HG02678 (cell line): ENCODE results near the gene TEX52.
"Not testable (repeated sequence)": the region's sequence is repeated elsewhere in the genome, so short reads cannot be mapped to it uniquely, and the experiment has no call there.

Experiments
- ATAC-seq: cut with Tn5 transposase; IDR thresholded peaks from one replicate; pipeline ENCODE4 v1.9.1; 2021; ENCODE audit warnings: mild to moderate bottlenecking, moderate library complexity; ENCODE audit not compliant: unreplicated experiment

TEX52 gene

DNA sequence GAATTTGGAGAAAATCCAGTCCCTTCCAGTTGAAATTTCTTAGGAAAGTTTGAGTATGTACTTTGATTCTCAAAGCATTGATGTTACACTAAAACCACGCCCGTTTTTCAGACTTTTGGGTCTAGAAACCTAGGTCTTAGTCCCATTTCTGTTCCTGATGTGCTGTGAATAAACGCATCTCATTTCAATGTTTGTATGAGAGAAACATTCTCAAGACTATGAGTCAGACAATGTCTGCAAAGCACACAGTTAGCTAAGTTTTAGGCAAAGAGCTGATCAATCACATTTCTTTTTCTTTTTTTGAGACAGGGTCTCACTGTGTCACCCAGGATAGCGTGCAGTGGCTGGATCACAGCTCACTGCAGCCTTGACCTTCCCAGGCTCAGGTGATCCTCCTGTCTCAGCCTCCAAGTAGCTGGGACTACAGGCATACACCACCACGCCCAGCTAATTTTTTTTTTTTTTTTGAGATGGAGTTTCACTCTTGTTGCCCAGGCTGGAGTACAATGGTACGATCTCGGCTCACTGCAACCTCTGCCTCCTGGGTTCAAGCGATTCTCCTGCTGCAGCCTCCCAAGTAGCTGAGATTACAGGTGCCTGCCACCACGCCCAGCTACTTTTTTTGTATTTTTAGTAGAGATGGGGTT is 12.3 kb upstream of the TEX52 start:
- not testable (repeated sequence) for ATAC-seq

DNA sequence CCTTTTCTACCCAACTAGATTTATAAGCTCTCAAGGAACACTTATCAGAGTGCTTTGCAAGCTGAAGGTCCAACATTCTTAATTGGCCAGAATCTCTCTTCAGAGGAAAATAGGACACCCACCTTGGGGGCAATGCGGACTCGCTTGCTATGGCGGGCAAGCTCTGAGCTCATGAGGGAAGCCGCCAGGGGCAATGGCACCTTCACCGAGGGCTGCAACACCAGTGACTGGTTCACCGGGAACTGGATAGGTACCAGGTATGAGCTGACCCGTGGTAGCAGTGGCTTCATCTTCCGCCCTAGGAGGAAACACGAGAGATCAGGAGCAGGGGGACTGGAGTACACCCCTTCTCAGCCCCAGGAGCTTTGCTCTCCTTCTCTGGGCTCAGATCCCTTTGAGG is 7.4 kb upstream of the TEX52 start:
- ATAC-seq = no peak

DNA sequence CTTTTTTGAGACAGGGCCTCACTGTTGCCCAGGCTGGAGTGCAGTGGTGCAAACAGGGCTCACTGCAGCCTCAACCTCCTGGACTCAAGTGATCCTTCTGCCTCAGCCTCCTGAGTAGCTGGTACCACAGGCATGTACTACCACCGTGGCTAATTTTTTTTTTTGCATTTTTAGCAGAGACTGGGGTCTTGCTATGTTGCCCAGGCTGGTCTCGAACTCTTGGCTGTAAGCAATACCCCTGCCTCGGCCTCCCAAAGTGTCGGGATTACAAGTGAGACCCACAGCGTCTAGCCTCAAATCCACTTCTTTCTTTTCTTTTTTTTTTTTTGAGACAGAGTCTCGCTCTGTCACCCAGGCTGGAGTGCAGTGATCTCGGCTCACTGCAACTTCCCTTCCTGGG is 6.6 kb upstream of the TEX52 start:
- not testable (repeated sequence) for ATAC-seq

GRCh38 chr12:2862876-2863275 is 6.0 kb upstream of the TEX52 start:
- ATAC-seq = no peak

- ATAC-seq = no peak
These were observed 3.3 kb upstream of the TEX52 start for GRCh38 chr12:2860170-2860569.

GRCh38 chr12:2858944-2859421 is 2.1 kb upstream of the TEX52 start:
- ATAC-seq = no peak

GRCh38 chr12:2858334-2858733 is 1.5 kb upstream of the TEX52 start:
- no peak for ATAC-seq

GRCh38 chr12:2857576-2857975 is 737 bp upstream of the TEX52 start:
- ATAC-seq = no peak

DNA sequence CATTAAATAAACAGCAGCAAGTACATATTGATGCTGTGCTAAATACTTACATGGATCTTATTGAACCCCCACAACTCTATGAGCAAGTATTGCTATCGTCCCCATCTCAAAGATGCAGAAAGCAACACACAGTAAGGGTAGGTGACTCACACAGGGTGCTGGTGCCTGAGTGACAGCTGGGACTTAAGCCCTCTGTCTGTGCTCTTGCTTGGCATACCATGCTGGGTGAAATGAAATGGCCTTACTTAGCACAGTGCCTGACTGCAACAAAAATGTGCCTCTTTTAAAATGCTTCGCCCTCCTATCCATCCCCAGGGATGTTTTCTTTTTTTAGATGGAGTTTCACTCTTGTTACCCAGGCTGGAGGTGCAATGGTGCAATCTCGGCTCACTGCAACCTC is 788 bp downstream of the TEX52 start:
- ATAC-seq = no peak

- no peak for ATAC-seq
These were observed 1.3 kb downstream of the TEX52 start for GRCh38 chr12:2855546-2855945.

- no peak for ATAC-seq
These were observed 2.0 kb downstream of the TEX52 start for GRCh38 chr12:2854669-2855453.

- no peak for ATAC-seq
These were observed 3.2 kb downstream of the TEX52 start for GRCh38 chr12:2853626-2854025.

DNA sequence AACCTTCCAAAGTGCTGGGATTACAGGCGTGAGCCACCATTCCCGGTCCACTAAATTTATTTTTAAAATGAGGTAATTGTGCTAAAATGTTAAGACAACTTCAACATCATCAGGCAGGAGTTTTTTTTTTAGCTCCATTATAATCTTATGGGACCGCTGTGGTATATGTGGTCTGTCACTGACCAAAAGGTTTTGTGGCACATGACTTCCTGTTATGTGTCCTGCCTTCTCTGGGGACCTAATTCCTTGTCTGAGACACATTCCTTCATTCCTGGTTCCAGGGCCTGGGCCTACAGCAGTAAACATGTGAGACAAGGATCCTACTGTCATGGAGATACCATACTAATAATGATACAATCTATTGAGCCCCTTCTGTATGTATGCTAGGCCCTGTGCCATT is 4.9 kb downstream of the TEX52 start:
- no peak for ATAC-seq

- ATAC-seq = no peak
These were observed 11.6 kb downstream of the TEX52 start for GRCh38 chr12:2845280-2845679.

DNA sequence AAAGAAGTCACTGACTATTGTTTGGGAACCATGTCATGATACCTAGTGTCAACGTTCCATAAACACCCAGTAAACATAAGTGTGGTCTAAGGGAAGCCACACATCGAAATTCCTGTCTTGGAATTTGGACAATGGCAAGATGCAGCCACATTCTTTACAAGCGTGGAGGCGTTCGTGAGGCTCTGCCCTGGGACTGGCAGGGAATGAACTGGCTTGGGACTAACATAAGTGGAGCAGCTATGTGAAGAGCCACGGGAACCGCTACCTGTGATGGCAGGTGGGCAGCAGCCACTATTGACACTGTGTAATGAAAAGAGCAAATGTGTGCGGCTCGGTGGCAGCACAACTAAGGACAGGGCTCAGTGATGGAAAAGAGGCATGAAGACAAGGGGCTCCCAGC is 12.1 kb downstream of the TEX52 start:
- no peak for ATAC-seq

- ATAC-seq = no peak
These were observed 13.9 kb downstream of the TEX52 start for GRCh38 chr12:2842948-2843347.

GRCh38 chr12:2841056-2841650 is 15.7 kb downstream of the TEX52 start:
- no peak for ATAC-seq

- ATAC-seq = no peak
These were observed 20.3 kb downstream of the TEX52 start for GRCh38 chr12:2836574-2836973.

DNA sequence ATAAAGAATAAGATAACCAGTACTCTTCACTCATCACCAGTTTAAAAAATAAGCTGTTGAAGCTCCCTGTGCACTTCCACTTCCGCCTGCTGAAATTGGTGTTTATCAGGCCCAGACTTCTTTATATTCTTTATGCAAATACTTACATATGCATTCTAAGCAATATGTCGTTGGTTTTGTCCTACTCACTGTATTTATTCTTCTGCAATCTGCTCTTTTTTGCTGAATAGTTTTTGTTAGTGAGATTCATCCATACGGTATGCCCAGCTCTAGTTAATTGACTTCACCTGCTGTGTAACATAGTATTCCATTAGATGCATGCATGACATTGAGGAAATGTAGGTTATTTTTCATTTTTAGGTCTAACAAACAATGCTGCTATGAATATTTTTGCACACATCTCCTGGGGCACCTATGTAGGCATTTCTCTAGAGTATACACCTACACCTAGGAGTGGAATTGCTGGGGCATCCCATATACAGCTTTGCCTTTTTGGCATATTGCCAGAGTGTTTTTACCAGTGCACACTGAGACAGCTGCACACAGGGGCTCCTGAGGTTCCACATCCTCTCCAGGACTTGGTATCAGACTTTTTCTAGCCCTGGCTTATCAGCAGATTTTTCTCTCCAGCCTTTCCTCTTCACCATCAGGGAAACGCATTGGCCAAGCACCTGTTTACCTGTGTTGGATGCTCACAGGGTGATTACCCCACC is 21.0 kb downstream of the TEX52 start:
- ATAC-seq = no peak

DNA sequence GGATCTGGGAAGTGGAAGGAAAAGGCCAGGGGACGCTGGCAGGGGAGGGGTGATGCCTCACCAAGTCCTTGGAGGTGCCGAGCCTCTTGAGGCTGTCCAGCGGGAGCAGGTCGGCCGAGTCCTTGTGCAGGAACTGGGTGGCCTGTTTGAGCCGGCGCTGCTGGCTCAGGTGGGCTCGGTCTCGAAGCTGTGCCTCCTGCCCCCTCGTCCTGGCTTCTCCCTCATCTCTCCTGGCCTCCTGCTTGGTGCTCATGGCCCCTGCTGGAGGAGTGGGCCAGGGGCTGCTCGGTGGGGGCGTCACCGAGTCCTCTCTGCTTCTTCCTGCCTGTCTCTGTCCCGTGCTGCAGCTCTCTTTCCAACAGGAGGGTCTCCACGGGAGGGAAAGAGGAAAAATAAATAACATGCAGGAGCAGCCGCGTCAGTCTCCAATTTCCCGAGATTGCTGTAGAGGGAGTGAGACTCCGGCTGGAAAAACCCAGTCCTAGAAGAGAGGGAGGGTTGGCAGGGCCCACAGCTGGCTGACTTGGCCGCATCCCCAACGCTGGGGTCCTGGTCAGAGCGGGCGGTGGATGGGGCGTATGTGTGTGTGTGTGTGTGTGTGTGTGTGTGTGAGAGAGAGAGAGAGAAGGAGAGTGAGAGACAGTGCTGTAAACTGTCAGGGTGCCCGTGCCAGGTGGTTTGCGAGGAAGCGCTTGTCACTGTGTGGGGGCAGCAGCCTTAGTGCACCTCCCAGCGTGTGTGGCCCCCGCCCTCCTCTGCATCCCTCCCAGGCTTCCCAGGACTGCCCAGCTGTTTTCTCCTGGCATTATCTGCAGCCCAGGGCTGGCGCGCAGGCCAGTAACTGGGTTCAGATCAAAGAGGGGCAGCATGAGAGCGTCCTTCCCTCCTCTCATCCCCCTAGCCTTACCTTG is 22.0 kb downstream of the TEX52 start, which contains the start of gene NRIP2:
TSS of gene NRIP2 (minus strand) at position 455 of the 911 bp plus-strand sequence. CDS start at position 403, 52 bp downstream.
- no peak for ATAC-seq
